Endothelial cell of hepatic sinusoid (primary cell): Measurements from ENCODE around the gene RIPK4.

ENCODE experiments used
- in situ Hi-C: cut with HindIII; loops from 2 replicates; pipeline ENCODE4 v1.10.0; 2017; ENCODE audit warnings: low sequenced_read_pairs

The RIPK4 gene

DNA sequence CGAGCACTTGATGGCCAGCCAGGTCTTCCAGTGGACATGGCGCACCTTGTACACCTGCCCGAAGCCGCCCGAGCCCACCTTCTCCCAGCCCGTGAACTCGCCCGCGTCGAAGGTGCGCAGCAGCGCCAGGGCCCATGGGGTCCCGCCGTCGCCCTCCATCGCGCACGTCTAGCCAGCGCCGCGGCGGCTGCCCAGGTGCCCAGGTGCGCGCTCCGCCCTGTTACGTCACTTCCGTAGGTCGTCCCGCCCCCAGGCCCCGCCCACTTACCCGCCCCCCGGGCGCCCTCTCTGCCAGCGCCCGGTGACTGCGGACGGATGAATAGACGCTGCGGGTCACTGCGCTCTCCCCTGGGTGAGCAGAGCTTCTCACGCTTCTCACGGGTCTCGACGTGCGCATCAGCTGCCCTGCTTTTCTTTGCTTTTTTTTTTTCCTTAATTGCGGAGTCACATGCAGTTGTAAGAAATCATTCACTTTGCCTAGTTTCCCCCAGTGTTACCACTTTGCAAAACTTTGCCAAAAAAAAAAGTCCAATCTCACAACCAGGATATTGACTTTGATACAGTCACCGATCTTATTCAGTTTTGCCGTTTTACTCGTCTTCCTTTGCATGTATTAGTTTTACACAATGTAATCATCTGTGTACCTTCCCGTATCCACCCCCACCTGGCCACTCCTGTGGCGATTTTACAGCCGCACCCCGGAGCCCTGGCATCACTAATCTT is at the start of gene RIPK4:
Gene RIPK4 (minus strand): TSS at position 170 of the 723 bp plus-strand sequence. CDS start 11 bp downstream, at position 159.
- in situ Hi-C loops = loop anchor here (5.0 to 10.0 kb wide), 2 partner anchors 90 to 152 kb away; no protein-coding TSS in a partner anchor

DNA sequence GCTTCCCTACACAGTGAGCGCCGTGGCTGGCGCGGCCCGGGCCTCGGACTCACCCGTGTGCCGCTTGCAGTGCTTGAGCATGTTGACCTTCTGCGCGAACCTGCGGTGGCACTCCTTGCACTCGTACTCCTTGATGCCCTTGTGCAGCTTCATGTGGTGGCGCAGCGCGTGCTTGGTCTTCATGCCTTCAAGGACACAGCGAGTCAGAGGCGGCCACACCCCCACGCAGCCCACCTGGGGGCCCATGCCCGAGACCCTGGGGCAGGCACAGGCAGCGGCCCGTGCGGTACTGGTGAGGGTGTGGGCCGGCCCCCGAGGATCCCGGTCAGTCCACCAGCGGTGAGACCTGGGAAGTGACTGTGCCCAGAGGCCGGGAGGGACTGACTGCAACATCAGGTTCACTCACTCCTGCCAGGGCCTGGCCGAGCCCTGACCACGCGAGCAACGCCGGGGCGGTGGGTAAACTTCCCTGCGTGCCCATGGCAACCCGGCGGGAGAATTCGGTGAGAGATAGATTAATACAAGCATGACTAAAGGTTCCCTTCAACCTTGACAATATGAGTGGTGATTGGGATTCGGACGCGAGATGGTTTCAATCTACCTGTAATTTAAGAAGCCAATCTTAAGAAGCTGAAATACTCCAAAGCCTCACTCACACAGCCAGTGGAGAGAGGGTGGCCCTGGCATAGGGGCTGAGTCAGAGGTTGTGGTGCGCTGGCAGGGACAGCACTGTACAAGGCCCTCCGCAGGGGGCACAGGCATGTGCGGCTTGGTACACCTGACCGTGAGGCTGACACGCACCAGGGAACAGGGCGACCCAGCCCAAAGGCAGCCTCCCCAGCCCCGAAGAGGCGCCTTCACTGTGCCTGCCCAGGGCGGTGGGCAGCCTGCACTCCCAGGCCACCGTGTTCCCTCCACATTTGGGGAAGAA is 49.1 kb upstream of the RIPK4 start:
- in situ Hi-C loops = no loop called here

DNA sequence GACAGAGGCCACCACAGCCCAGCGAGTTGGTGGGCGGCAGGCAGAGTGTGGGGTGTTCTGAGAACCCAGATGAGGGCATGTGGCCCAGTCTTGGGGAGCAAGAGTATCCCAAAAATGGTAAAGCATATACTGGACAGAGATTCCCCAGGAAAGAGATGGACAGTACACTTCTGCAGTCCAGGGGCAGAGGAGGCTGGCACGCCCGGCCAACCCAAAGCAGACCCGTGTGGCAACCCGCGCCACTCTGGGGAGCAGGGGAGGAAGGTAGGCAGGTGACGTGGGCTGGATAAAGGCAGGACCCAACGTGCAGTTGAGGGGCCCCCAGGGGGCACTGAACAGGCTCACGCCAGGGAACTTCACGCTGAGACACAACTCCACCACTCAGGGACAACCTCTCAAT is 46.4 kb upstream of the RIPK4 start:
- in situ Hi-C loops = no loop called here

DNA sequence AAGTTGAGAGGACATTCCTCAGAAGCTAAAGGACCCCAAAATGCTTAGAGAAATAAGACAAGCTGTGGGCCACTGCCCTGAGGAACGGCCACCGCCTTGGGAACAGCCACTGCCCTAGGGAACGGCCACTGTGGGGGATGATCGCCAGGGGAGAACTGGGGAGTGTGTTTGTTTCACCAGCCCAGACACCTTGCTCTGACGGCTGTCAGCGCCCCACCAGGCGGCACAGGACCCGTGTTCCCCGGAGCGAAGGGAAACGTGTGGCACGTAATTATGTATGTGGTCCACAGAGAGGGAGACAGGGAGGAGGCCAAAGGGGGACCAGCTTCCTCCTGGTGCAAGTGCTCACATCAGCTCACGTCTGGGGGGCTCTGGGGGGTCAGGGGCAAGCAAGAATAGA is 45.8 kb upstream of the RIPK4 start:
- in situ Hi-C loops = no loop called here

DNA sequence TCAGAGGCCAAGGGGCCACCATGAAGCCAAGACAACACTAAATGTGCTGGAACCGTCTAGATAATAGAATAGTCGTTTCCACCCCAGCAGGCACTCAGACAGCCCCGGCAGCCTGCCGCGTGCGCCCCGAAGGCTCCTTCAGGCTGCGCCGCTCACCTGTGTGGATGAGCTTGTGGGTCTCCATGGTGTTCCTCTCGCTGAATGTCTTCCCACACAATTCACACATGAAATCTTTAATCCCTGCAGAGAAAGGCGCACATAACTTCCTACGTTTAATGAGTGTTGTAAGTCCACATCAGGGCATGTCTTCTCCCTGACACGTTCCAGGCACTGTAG is 43.7 kb upstream of the RIPK4 start:
- in situ Hi-C loops = no loop called here

DNA sequence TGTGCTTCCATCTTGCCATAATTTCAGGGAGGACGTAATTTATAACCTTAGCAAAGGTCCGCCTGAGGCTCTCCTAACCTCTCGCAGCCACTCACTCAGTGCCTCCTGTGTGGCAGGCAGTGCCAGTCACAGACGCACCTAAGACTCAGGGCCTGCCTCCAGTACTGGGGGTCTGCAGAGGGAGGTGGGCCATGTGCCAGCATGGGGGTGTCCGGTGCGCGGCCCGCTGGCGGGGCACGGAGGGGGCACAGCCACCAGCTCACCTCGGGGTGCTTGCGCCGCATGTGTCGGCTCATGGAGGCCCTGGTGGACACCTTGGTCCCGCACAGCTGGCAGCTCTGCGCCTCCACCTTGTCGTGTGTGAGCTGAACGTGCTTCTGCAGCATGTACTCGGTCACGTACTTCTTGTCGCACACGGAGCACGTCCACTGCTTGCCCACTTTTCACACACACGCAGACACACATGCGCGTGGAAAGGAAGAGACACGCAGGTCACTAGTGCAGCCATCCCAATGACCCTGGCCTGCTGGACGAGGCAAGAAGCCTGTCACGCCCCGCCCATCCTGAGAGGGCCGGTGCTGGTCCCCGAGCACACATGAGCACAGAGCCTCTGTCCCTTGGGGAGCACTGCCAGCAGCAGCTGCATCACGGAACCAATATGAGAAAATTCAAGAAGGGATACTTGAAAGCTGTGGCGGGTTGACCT is 43.2 kb upstream of the RIPK4 start:
- in situ Hi-C loops = no loop called here

DNA sequence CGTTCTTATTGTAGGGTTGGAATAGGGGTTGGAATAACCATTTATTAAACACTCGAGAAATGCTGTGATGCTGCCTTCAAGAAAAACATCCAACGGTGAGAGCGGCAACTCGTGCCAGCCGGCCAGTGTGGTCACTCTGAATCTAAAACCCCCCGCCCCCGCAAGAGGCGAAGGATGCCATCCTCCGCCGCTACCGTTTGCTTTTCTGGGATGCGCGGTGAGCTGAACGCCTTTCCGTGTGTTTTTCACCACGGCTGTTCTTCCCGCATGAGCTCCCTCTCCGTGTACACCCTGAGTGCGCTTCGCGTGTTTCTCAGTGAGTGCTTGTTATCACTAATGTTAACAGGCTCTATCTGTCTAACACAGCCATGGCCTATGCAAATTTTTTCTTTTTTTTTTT is 42.0 kb upstream of the RIPK4 start:
- in situ Hi-C loops = no loop called here

DNA sequence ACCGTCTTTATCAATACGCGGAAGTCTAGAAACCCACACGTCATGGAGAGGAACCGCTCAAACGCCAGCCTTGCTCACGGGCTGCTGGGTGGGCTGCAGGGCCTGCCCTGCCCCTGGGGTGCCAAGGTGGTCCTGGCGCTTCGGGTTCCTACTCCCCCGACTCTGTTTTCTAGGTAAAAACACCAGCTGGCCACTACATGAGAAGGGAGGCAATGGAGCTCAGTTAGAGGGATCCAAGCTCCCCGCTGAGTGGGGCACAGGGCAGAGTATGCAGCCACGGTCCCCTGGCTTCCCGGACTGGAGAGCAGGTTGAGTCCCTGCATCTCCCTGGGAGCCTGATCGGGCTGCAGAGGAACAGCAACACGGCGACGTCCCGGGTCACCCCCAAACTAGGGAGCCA is 41.2 kb upstream of the RIPK4 start:
- in situ Hi-C loops = no loop called here

DNA sequence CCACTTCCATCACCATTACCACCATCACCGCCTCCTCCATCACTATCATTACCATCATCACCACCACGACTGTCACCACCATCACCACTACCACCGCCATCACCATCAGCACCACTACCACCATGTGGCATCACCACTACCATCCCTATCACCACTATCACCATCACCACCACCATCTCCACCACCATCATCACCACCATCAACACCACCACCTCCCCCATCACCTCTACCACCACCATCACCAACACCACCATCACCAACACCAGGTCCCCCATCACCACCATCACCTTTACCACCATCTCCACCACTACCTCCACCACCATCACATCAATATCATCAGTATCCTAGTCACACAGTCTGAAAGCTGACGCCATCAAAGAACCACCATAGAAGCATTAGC is 39.9 kb upstream of the RIPK4 start:
- in situ Hi-C loops = no loop called here

DNA sequence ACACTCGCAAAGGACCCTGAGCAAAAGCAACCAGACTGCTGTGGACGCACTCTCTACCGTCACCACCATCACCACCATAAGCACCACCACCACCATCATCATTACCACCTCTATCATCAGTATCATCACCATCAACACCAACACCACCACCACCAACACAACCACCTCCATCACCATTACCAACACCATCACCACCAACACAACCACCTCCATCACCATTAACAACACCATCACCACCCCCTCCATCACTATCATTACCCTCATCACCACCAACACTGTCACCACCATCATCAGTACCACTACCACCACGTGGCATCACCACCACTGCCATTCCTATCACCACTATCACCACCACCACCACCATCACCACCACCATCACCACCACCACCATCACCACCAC is 38.8 kb upstream of the RIPK4 start:
- in situ Hi-C loops = no loop called here

DNA sequence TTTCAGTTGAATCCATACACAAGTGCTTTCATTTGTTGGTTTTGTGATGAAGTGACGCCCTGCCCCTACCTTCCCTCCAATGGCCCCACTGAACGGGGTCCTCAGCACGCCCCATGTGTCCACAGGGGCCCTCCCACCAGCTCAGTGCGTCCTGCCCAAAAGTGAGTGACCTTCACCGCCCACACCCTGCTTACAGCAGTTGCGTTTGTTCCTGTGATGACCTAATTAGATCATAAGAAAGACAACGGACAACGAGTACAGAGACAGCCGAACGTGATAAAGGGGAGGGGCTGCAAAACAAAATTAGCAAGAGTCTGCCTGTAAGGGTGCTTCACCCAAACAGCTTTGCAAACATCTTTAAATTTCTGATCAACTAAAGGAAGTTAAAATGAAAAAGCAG is 38.2 kb upstream of the RIPK4 start:
- in situ Hi-C loops = no loop called here

DNA sequence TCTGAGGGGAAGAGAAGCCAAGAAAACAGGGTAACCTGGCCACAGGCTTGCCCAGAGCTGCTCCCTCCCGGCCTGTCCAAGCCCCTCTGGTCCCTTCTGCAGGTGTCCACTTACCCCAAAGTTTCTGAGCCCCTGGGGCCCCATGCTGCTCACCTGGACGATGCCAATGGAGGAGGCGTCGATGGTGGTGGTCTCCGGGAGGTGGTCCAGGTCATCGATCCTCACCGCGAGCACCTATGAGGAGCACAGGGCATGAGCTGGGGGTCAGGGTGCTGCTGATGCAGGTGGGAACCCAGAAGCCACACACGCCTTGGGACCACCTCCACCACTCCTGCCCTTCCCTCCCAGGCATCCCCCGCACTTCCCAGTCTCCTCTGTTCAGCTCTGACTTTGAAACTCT is 37.5 kb upstream of the RIPK4 start:
- in situ Hi-C loops = no loop called here

DNA sequence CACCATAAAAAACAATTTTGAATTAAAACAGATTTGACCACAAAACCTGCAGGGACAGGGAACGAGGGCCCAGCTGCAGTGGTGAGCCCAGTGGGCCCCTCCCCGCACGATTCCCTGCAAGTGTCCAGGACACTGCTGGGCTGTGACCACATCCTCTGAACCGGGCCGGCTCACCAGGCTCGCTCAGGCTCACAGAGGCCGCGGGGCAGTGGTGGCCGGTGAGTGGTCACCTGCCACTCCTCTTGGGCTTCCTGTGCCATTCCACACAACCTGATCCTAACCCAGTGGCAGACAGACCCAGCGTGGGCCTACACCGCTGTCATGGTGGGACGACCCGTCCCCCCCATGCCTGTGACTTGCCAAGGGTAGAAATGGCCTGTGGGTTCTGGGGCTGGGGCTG is 36.5 kb upstream of the RIPK4 start:
- in situ Hi-C loops = no loop called here

DNA sequence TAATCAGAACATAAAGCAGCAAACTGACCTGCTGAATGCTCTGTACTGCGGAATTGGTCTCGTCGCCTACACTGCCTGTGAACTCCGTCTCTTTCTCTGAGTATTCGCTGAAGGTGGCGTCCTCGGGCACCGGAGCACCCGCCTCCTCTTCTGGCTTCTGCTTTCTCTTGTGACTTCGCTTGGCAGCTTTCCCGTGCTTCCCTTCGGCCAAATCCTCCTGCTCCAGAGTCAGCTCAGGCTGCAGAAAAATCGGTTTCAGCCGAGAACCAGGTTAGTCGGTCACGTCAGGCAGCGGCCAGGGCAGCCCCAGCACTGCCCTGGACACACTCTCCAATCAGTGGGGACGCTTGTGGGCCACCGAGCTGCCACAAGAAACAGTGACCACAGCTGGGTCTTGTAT is 35.8 kb upstream of the RIPK4 start:
- in situ Hi-C loops = no loop called here

DNA sequence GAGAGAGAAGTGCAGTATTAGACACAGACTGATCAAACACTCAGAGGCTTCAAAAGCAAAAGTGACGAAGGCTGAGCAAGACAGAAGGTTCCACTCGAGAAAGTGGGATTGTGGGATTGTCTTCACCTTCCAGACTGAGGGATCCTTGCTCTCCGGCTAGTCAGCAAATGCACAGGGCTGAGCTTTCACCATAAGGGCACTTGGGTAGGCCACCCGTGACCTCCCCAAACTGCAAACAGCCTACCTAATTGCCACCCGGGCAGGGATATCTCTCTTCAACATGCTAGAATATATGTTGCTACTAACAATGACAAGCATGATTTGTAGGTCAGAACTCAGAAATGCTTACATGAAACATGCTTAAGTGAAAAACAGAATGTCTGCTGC is 35.3 kb upstream of the RIPK4 start:
- in situ Hi-C loops = no loop called here

DNA sequence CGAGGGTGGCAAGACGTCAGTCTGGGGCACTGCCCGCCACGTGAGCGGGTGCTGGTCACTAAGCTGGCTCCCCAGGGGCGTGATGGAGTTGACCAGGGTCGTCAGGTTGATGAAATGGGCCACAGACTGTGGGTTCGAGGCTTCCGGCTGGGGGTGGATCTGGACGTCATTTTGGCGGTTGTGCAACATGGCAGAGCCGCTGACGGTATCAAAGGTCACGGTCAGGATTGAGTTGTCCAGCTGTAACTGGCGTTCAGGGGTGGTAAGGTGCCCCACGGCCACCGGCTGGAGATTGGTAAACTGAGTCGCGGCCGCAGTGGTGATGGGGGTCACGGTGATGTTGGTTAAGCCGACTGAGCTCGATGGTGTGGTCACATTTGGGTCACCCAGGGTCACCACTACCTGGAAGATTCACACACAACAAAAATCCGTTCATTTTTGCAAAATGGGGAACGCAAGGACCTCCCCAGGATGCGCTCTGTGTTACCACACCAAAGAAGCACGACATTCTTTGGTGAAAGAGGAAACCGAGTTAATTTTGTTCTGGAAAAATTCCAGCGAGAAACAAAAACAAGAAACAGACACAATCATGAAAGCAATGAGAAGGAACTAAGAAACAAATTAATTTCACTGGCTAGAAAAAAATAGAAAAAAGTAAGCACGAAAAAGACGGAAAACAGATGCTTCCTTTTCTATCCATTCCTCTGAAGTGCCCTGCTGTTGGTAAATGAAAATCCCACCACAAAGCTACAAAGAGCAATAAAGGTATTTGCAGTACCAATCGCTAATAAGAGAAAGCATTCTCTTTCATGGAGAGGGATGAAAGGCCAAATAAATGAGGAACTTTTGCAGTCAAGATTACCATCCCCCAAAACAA is 34.7 kb upstream of the RIPK4 start:
- in situ Hi-C loops = no loop called here

DNA sequence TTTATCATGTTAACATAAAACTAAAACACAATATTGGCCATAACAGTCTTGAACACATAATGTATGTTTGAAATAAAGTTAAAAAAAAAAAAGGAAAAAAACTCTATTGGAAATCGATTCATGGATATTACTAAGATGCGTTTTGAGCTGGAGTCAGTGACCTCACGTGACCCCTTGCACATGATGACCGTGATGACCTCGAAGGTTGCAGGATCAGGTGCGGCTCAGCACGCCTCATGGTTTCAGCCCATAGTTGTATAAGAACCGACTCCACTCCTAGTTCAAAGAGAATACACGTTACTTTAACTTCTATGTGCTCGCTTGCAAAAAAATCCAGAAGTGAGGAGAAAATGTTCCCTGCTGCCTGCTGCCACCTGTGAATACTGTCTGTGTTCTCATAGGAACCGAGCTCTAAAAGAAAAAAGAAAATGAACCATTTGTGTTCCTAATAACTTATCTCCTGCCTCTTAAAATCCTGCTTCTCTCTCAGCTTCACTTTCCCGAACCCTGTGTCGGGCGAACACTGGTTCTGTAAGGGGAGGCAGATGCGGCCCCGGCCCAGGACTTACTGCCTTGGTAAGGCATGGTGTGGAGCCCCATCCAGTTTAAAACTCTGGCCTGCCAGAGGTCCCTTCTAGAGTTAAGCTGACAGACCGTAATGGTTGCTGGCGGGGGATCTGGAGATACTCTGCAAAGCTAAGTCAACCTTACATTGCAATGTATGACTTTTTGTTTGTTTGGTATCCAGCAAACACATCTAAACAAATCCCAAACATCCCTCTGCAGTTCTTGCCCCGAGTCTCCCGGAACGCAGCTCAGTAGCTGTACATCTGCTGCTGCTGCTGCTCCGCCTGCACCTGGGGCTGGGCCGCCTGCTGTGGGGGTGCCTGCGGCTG is 33.8 kb upstream of the RIPK4 start:
- in situ Hi-C loops = no loop called here

DNA sequence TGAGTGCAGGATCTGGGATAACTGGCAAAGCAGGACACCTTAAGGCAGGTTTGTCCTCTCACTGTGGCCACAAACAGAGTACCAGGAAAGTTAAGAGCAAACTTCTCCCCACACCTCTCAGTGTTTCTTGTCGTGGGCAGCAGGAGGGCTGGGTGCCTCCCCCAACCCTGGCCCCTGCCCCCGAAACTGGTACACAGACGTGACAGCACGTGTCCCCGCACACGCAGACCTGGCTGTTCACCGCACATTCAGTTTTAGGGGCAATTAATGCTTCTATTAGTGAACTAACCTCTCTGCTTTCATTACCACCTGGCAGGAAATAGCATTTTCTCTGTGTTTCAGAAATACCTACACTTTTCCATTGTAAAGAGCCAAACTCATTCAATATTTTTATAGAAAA is 32.9 kb upstream of the RIPK4 start:
- in situ Hi-C loops = no loop called here

DNA sequence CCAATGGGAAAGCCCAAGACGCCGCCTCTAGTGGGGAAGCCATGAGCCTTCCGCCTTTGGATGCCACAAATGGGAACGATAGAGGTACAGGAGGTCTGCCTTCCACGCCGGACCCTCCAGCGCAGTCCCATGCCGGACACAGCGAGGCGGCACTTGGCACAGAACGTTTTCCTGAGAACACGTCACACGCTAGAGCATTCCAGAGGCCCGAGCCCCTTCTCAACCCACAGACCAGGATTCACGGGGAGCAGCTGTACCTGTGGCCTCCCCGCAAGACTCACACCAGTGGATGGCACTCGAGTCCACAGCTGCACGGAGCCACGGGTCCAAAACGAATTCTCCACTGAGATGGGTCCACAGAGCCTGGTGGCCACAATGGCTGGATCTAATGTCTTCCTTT is 31.5 kb upstream of the RIPK4 start:
- in situ Hi-C loops = no loop called here
